MM.1S (cell line): ENCODE results near the gene OASL.

Experiments
- DNase-seq: peaks from one replicate; pipeline ENCODE4 v3.0.0-alpha.2; 2015
- H2AFZ ChIP-seq: fragments of 300-600 bp; sonication (generic); 2 replicates; pipeline ENCODE4 v1.6.0; 2016; ENCODE audit warnings: antibody characterized with exemption, low read length
- H3F3A ChIP-seq: fragments of 300-600 bp; sonication (generic); 2 replicates; pipeline ENCODE4 v1.6.1; 2016; ENCODE audit warnings: mild to moderate bottlenecking, antibody characterized with exemption, low read length, moderate library complexity, mixed read lengths; ENCODE audit not compliant: insufficient read depth
- H3K27ac ChIP-seq: fragments of 300-600 bp; sonication (generic); 2 replicates; pipeline ENCODE4 v1.5.1; 2016; ENCODE audit warnings: mild to moderate bottlenecking, low read length
- H3K27me3 ChIP-seq: fragments of 300-600 bp; sonication (generic); replicated peaks from 2 replicates; pipeline ENCODE4 v1.6.0; 2016; ENCODE audit warnings: low read length; ENCODE audit not compliant: insufficient read depth
- H3K36me3 ChIP-seq: fragments of 300-600 bp; sonication (generic); replicated peaks from 2 replicates; pipeline ENCODE4 v1.6.1; 2016; ENCODE audit warnings: mild to moderate bottlenecking, low read length, mixed read lengths; ENCODE audit not compliant: insufficient read depth
- H3K4me1 ChIP-seq: fragments of 300-600 bp; sonication (generic); 2 replicates; pipeline ENCODE4 v1.6.1; 2016; ENCODE audit warnings: low read length, mixed read lengths
- H3K4me2 ChIP-seq: fragments of 300-600 bp; sonication (generic); 2 replicates; pipeline ENCODE4 v1.6.0; 2016; ENCODE audit warnings: low read depth, low read length
- H3K4me3 ChIP-seq: fragments of 300-600 bp; sonication (generic); 2 replicates; pipeline ENCODE4 v1.5.1; 2016; ENCODE audit warnings: low read length, mixed read lengths
- H3K79me2 ChIP-seq: fragments of 300-600 bp; sonication (generic); 2 replicates; pipeline ENCODE4 v1.6.1; 2016; ENCODE audit warnings: mixed run types, low read length, mixed read lengths
- H3K9ac ChIP-seq: fragments of 300-600 bp; sonication (generic); 2 replicates; pipeline ENCODE4 v1.6.1; 2016; ENCODE audit warnings: low read length, mixed read lengths
- H3K9me2 ChIP-seq: fragments of 300-600 bp; sonication (generic); replicated peaks from 2 replicates; pipeline ENCODE4 v1.6.1; 2016; ENCODE audit warnings: mild to moderate bottlenecking, low read length, mixed read lengths; ENCODE audit not compliant: insufficient read depth
- H3K9me3 ChIP-seq: fragments of 300-600 bp; sonication (generic); replicated peaks from 2 replicates; pipeline ENCODE4 v1.6.1; 2016; ENCODE audit warnings: mild to moderate bottlenecking, low read length, mixed read lengths; ENCODE audit not compliant: insufficient read depth
- H4K20me1 ChIP-seq: fragments of 300-600 bp; sonication (generic); 2 replicates; pipeline ENCODE4 v1.6.1; 2016; ENCODE audit warnings: mild to moderate bottlenecking, low read length, moderate library complexity, mixed read lengths; ENCODE audit not compliant: insufficient read depth
- CTCF ChIP-seq: fragments of 300-600 bp; sonication (generic); IDR thresholded peaks from 2 replicates; pipeline ENCODE4 v1.5.1; 2016; ENCODE audit warnings: antibody characterized with exemption, low read length, mixed read lengths
- EZH2 ChIP-seq: fragments of 300-600 bp; sonication (generic); optimal IDR thresholded peaks from 2 replicates; pipeline ENCODE3; 2017; ENCODE audit warnings: low read depth, mild to moderate bottlenecking, antibody characterized with exemption, low read length, mixed read lengths
- EZH2phosphoT487 ChIP-seq: fragments of 300-600 bp; sonication (generic); IDR thresholded peaks from 2 replicates; pipeline ENCODE4 v1.6.1; 2018; ENCODE audit warnings: antibody characterized with exemption, low read length

Gene OASL

GRCh38 chr12:120997448-120997847 is 41.6 kb downstream of the OASL start:
- no peak overlapping the region for H3K27ac ChIP-seq
- no peaks in the 10 kb centered on the region for H4K20me1 ChIP-seq
- no peaks in the 10 kb centered on the region for H3F3A ChIP-seq
- no peaks in the 10 kb centered on the region for H3K79me2 ChIP-seq
- no peak overlapping the region for H3K4me3 ChIP-seq
- no peaks in the 10 kb centered on the region for H3K9me3 ChIP-seq
- H3K4me2 ChIP-seq = no peak overlapping the region
- TF ChIP-seq EZH2phosphoT487 (no peak), CTCF (no peak), EZH2 (no peak)
- H3K9ac ChIP-seq = no peak overlapping the region
- DNase-seq = no peak
- H3K4me1 ChIP-seq = no peaks in the 10 kb centered on the region
- H3K9me2 ChIP-seq = no peaks in the 10 kb centered on the region
- H3K36me3 ChIP-seq = no peaks in the 10 kb centered on the region
- H3K27me3 ChIP-seq = no peaks in the 10 kb centered on the region
- no peak overlapping the region for H2AFZ ChIP-seq

GRCh38 chr12:120996133-120996746 is 42.8 kb downstream of the OASL start:
- no peaks in the 10 kb centered on the region for H3K4me1 ChIP-seq
- no peak overlapping the region for H3K9ac ChIP-seq
- no peaks in the 10 kb centered on the region for H4K20me1 ChIP-seq
- H3K27ac ChIP-seq = no peak overlapping the region
- H3K4me3 ChIP-seq = no peak overlapping the region
- no peak for TF ChIP-seq EZH2phosphoT487
- TF ChIP-seq CTCF = no peak
- TF ChIP-seq EZH2 = no peak
- no peaks in the 10 kb centered on the region for H3F3A ChIP-seq
- no peak for DNase-seq
- no peaks in the 10 kb centered on the region for H3K27me3 ChIP-seq
- no peak overlapping the region for H3K4me2 ChIP-seq
- no peaks in the 10 kb centered on the region for H3K9me2 ChIP-seq
- H3K79me2 ChIP-seq = no peaks in the 10 kb centered on the region
- H3K36me3 ChIP-seq = no peaks in the 10 kb centered on the region
- no peak overlapping the region for H2AFZ ChIP-seq
- no peaks in the 10 kb centered on the region for H3K9me3 ChIP-seq

- Histone ChIP-seq H3K4me3 (no peak overlapping the region), H3K4me1 (no peaks in the 10 kb centered on the region), H3K4me2 (no peak overlapping the region), H3K9ac (no peak overlapping the region), H3K9me3 (no peaks in the 10 kb centered on the region), H3K27ac (no peak overlapping the region), H2AFZ (no peak overlapping the region), H4K20me1 (no peaks in the 10 kb centered on the region), H3K9me2 (no peaks in the 10 kb centered on the region), H3K36me3 (no peaks in the 10 kb centered on the region), H3F3A (no peaks in the 10 kb centered on the region), H3K79me2 (no peaks in the 10 kb centered on the region), H3K27me3 (no peaks in the 10 kb centered on the region)
- TF ChIP-seq CTCF (no peak), EZH2 (no peak)
- no peak for DNase-seq
These were observed 44.3 kb downstream of the OASL start for GRCh38 chr12:120994589-120995337.
